Keratinocyte (primary cell): ENCODE data around the gene ISM2. TPM values are rescaled to one million over a fixed set of nuclear protein-coding genes. Genes with fewer than 3 reads are reported as not detected.

Source experiments
- DNase-seq: peaks from one replicate; pipeline ENCODE4 v3.0.0-alpha.2; 2011; ENCODE audit warnings: low read depth, missing footprints, low spot score
- FAIRE-seq: peaks from 2 replicates; lab custom pipeline; 2011; peaks lifted over from hg19 to GRCh38; lab: Jason Lieb, UNC
- H2AFZ ChIP-seq: 2 replicates; pipeline ENCODE4 v1.6.0; 2012; ENCODE audit warnings: low read length, control low read depth, inconsistent platforms; ENCODE audit not compliant: control insufficient read depth
- H3K27ac ChIP-seq: 2 replicates; pipeline ENCODE4 v1.5.1; 2011; ENCODE audit warnings: low read length; ENCODE audit not compliant: control insufficient read depth, insufficient read depth
- H3K27me3 ChIP-seq: 3 replicates; pipeline ENCODE4 v1.6.0; 2011; ENCODE audit warnings: low read length; ENCODE audit not compliant: control insufficient read depth, insufficient read depth; ENCODE audit errors: extremely low read depth
- H3K36me3 ChIP-seq, 2 experiments: 2 replicates in 1 of 2; 3 replicates in 1 of 2; pipeline ENCODE4 v1.5.1; 2011; ENCODE audit warnings: low read length in 2 of 2, mild to moderate bottlenecking in 1 of 2; ENCODE audit not compliant: control insufficient read depth in 2 of 2, insufficient read depth in 2 of 2; ENCODE audit errors: extremely low read depth in 1 of 2
- H3K4me1 ChIP-seq: 3 replicates; pipeline ENCODE4 v1.5.1; 2011; ENCODE audit warnings: low read length; ENCODE audit not compliant: control insufficient read depth, insufficient read depth; ENCODE audit errors: extremely low read depth
- H3K4me2 ChIP-seq: 3 replicates; pipeline ENCODE4 v1.6.0; 2011; ENCODE audit warnings: low read depth, low read length; ENCODE audit not compliant: control insufficient read depth, insufficient read depth; ENCODE audit errors: extremely low read depth
- H3K4me3 ChIP-seq, 3 experiments: fragments of 200-600 bp in 1 of 3; sonication (generic) in 1 of 3; 2 replicates in 2 of 3; 3 replicates in 1 of 3; pipeline ENCODE4 v1.5.1; 2011 to 2016; ENCODE audit warnings: low read length in 3 of 3, mild to moderate bottlenecking in 3 of 3, control low read depth in 2 of 3, inconsistent platforms in 1 of 3, low read depth in 1 of 3, mixed read lengths in 1 of 3, mixed run types in 1 of 3, moderate library complexity in 1 of 3; ENCODE audit not compliant: control insufficient read depth in 2 of 3, insufficient read depth in 2 of 3; ENCODE audit errors: extremely low read depth in 1 of 3
- H3K79me2 ChIP-seq: 2 replicates; pipeline ENCODE4 v1.6.0; 2012; ENCODE audit warnings: low read length; ENCODE audit not compliant: control insufficient read depth, insufficient read depth
- H3K9ac ChIP-seq: 3 replicates; pipeline ENCODE4 v1.6.0; 2011; ENCODE audit warnings: low read length; ENCODE audit not compliant: control insufficient read depth, insufficient read depth; ENCODE audit errors: extremely low read depth
- H3K9me1 ChIP-seq: 3 replicates; pipeline ENCODE4 v1.6.0; 2011; ENCODE audit warnings: low read length; ENCODE audit not compliant: control insufficient read depth, insufficient read depth; ENCODE audit errors: extremely low read depth
- H3K9me3 ChIP-seq: 2 replicates; pipeline ENCODE4 v1.5.1; 2012; ENCODE audit warnings: low read depth, low read length; ENCODE audit not compliant: control insufficient read depth
- H4K20me1 ChIP-seq: 3 replicates; pipeline ENCODE4 v1.6.0; 2011; ENCODE audit warnings: low read length; ENCODE audit not compliant: control insufficient read depth, insufficient read depth; ENCODE audit errors: extremely low read depth
- CTCF ChIP-seq, 3 experiments: IDR thresholded peaks in 1 of 3; conservative IDR thresholded peaks in 1 of 3; optimal IDR thresholded peaks in 1 of 3; 2 replicates in 2 of 3; 3 replicates in 1 of 3; pipeline versions ENCODE3 to v1.5.1; 2011; ENCODE audit warnings: low read length in 3 of 3, mild to moderate bottlenecking in 3 of 3, moderate library complexity in 2 of 3, control low read depth in 1 of 3, inconsistent platforms in 1 of 3; ENCODE audit not compliant: insufficient read depth in 2 of 3; ENCODE audit errors: extremely low read depth in 1 of 3
- EZH2 ChIP-seq: IDR thresholded peaks from one replicate; pipeline ENCODE4 v1.6.1; 2012; ENCODE audit warnings: inconsistent platforms, mild to moderate bottlenecking, low read length, moderate library complexity
- dilution Hi-C: fragments of 300-500 bp; cut with MboI; formaldehyde crosslinking; loops from one replicate; pipeline ENCODE4 v1.7.0; 2020; ENCODE audit warnings: low sequenced_read_pairs; ENCODE audit not compliant: extremely low pct_ligation_motif_present
- polyA plus RNA-seq, 5 experiments: library from polyadenylated mRNA; depleted of rRNA in 3 of 5; stranded (reverse) in 3 of 5; stranded (forward) in 1 of 5; unstranded in 1 of 5; fragments of >200 nt; gene quantifications; 1 replicate in 1 of 5; 2 replicates in 3 of 5; 3 replicates in 1 of 5; pipeline versions ENCODE4 v1.2.1 to v1.2.3, GENCODE V29; 2011 to 2012; ENCODE audit warnings: missing spikeins in 2 of 5, low read depth in 1 of 5, low replicate concordance in 1 of 5

The ISM2 gene
- polyA plus RNA-seq, 1 donor (not counting 4 experiments of a cell fraction or from before 2014, with no cell fraction given), result 0.08 TPM

GRCh38 chr14:77455966-77456640, 42.5 kb downstream of the ISM2 start:
- H3K9me1 ChIP-seq, result peaks cover 2% of the 10 kb centered on the region
- TF ChIP-seq CTCF (optimal IDR thresholded peaks at IDR 0.05 in 1 of 3, IDR thresholded peaks at IDR 0.05 in 1 of 3, conservative IDR thresholded peaks at IDR 0.05 in 1 of 3; ENCODE audit: extremely low read depth in 1 of 3, insufficient read depth in 2 of 3, low read length in 3 of 3), result no peak
- dilution Hi-C loops, result no loop called here
- H3K27me3 ChIP-seq, result no peaks in the 10 kb centered on the region
- no peak for DNase-seq
- H3K36me3 ChIP-seq, result peaks cover 10 to 12% of the 10 kb centered on the region in 2 experiments
- no peak overlapping the region for H3K27ac ChIP-seq
- H3K9ac ChIP-seq, result no peak overlapping the region
- FAIRE-seq, result no peak
- H3K4me3 ChIP-seq, result peak overlapping the region; percentile 83 to 87 (median 85)
- H2AFZ ChIP-seq, result no peak overlapping the region
- peaks cover 7% of the 10 kb centered on the region for H3K4me1 ChIP-seq
- peaks cover 9% of the 10 kb centered on the region for H4K20me1 ChIP-seq
- H3K79me2 ChIP-seq, result peaks cover 47% of the 10 kb centered on the region
- peak overlapping the region; percentile 58 for H3K4me2 ChIP-seq
- no peaks in the 10 kb centered on the region for H3K9me3 ChIP-seq

- H2AFZ ChIP-seq, result no peak overlapping the region
- no peak overlapping the region for H3K9ac ChIP-seq
- no peaks in the 10 kb centered on the region for H3K79me2 ChIP-seq
- no peak overlapping the region for H3K4me3 ChIP-seq
- TF ChIP-seq CTCF (optimal IDR thresholded peaks at IDR 0.05 in 1 of 3, IDR thresholded peaks at IDR 0.05 in 1 of 3, conservative IDR thresholded peaks at IDR 0.05 in 1 of 3; ENCODE audit: extremely low read depth in 1 of 3, insufficient read depth in 2 of 3, low read length in 3 of 3), result no peak
- TF ChIP-seq EZH2, result no peak
- dilution Hi-C loops, result no loop called here
- DNase-seq (no peak), FAIRE-seq (no peak)
- H3K4me1 ChIP-seq, result no peaks in the 10 kb centered on the region
- H3K27me3 ChIP-seq, result no peaks in the 10 kb centered on the region
- no peak overlapping the region for H3K4me2 ChIP-seq
- H3K9me1 ChIP-seq, result no peaks in the 10 kb centered on the region
- H3K36me3 ChIP-seq, result peaks cover 11 to 20% of the 10 kb centered on the region in 2 experiments
- H4K20me1 ChIP-seq, result no peaks in the 10 kb centered on the region
- no peaks in the 10 kb centered on the region for H3K9me3 ChIP-seq
- H3K27ac ChIP-seq, result no peak overlapping the region
These were observed 56.4 kb downstream of the ISM2 start for GRCh38 chr14:77442196-77442595.
